Suprapubic skin (tissue), 4 donors: ENCODE data around the gene PIK3R5. TPM values are rescaled to one million over a fixed set of nuclear protein-coding genes. Genes with fewer than 3 reads are reported as not detected.

ENCODE experiments used
- DNase-seq, 2 donors: peaks; one replicate each; pipeline ENCODE4 v3.0.0-alpha.2; 2019; ENCODE audit warnings: low spot score in 2 of 2
- H3K27ac ChIP-seq: fragments of 200-600 bp; sonication (generic); one replicate; pipeline ENCODE4 v1.5.1; 2019
- H3K27me3 ChIP-seq: fragments of 200-600 bp; sonication (generic); one replicate; pipeline ENCODE4 v1.5.1; 2019
- H3K36me3 ChIP-seq: fragments of 200-600 bp; sonication (generic); one replicate; pipeline ENCODE4 v1.5.1; 2019
- H3K4me1 ChIP-seq: fragments of 200-600 bp; sonication (generic); one replicate; pipeline ENCODE4 v1.5.1; 2019
- H3K4me3 ChIP-seq: fragments of 200-600 bp; sonication (generic); one replicate; pipeline ENCODE4 v1.5.1; 2019; ENCODE audit warnings: mild to moderate bottlenecking
- H3K9me3 ChIP-seq: fragments of 200-600 bp; sonication (generic); one replicate; pipeline ENCODE4 v1.5.1; 2019
- EP300 ChIP-seq: sonication (generic); formaldehyde crosslinking; IDR thresholded peaks from one replicate; pipeline ENCODE4 v1.6.1; 2017; ENCODE audit warnings: antibody characterized with exemption
- POLR2A ChIP-seq, 2 donors: fragments of 450-650 bp; IDR thresholded peaks; one replicate each; pipeline ENCODE4 v1.6.1; 2017; ENCODE audit warnings: antibody characterized with exemption in 2 of 2, mild to moderate bottlenecking in 2 of 2, moderate library complexity in 2 of 2
- POLR2AphosphoS5 ChIP-seq, 3 donors: sonication (generic); formaldehyde crosslinking; IDR thresholded peaks; one replicate each; pipeline ENCODE4 v1.6.1; 2017; ENCODE audit warnings: antibody characterized with exemption in 3 of 3
- WGBS: methylation state at CpG from one replicate; pipeline ENCODE4 v1.1.5; 2018; 5-methylcytosine and 5-hydroxymethylcytosine counted together
- total RNA-seq, 4 donors: library from RNA; depleted of rRNA; stranded (reverse); fragments of >200 nt; gene quantifications; one replicate each; pipeline ENCODE4 v1.1.0, GENCODE V29; 2016
- TF ChIP-seq, protein P1 (sequence below), 2 donors: fragments of 200-600 bp in 1 of 2; fragments of 450-650 bp in 1 of 2; sonication (generic) in 1 of 2; IDR thresholded peaks; one replicate each; pipeline ENCODE4 v1.5.1; 2016 to 2019; ENCODE audit warnings: antibody characterized with exemption in 2 of 2, mild to moderate bottlenecking in 1 of 2, moderate library complexity in 1 of 2

Gene PIK3R5
- total RNA-seq, 4 donors from 2014 or later = 3.6 to 13.5 (median 5.0) TPM

DNA sequence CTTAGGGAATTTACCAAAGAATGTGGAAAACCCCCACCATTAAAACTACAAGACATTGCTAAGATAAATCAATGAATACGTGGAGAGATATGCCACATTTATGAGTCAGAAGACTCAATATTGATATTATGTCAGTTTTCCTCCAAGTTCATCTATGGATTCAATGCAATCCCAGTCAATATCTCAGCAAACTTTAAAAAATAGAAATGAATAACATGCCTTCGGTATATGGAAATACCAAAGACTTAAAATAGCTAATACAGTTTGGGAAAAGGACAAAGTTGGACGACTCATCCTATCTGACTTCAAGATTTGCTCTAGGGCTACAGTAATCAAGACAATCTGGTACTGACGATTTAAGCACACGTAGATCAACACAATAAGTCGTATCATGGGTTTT lies 31.2 kb downstream of the PIK3R5 start:
- Histone ChIP-seq H3K9me3 (peaks cover 7% of the 10 kb centered on the region), H3K4me3 (no peak overlapping the region), H3K27ac (no peak overlapping the region), H3K36me3 (no peaks in the 10 kb centered on the region), H3K4me1 (no peaks in the 10 kb centered on the region), H3K27me3 (peaks cover 5% of the 10 kb centered on the region)
- TF ChIP-seq EP300 = no peak
- TF ChIP-seq POLR2A (IDR thresholded peaks at IDR 0.05) = no peak
- 48% methylated on average over 6 of the region's 6 CpGs for WGBS
- DNase-seq = no peak

DNA sequence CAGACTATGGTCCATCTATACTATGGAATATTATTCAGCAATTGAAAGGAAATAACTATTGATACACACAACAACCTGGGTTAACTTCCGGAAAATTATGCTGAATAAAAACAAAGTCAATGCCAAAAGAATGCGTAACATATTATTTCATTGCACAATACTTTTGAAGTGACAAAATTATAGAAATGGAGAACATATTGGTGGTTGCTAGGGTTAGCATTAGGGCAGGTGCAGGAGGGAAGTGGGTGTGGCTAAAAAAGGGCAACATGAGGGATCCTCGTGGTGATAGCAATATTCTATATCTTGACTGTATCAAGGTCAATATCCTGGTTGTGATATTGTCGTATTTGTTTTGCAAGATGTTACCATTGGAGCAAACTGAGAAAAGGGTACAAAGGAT lies 34.9 kb downstream of the PIK3R5 start:
- WGBS = 82% methylated on average over 4 of the region's 4 CpGs
- H3K9me3 ChIP-seq = peaks cover 28% of the 10 kb centered on the region
- H3K36me3 ChIP-seq = no peaks in the 10 kb centered on the region
- no peak for DNase-seq
- peaks cover 5% of the 10 kb centered on the region for H3K27me3 ChIP-seq
- H3K27ac ChIP-seq = no peak overlapping the region
- TF ChIP-seq POLR2AphosphoS5 (IDR thresholded peaks at IDR 0.05) (no peak), EP300 (no peak), POLR2A (IDR thresholded peaks at IDR 0.05) (no peak)
- TF ChIP-seq, protein P1, sequence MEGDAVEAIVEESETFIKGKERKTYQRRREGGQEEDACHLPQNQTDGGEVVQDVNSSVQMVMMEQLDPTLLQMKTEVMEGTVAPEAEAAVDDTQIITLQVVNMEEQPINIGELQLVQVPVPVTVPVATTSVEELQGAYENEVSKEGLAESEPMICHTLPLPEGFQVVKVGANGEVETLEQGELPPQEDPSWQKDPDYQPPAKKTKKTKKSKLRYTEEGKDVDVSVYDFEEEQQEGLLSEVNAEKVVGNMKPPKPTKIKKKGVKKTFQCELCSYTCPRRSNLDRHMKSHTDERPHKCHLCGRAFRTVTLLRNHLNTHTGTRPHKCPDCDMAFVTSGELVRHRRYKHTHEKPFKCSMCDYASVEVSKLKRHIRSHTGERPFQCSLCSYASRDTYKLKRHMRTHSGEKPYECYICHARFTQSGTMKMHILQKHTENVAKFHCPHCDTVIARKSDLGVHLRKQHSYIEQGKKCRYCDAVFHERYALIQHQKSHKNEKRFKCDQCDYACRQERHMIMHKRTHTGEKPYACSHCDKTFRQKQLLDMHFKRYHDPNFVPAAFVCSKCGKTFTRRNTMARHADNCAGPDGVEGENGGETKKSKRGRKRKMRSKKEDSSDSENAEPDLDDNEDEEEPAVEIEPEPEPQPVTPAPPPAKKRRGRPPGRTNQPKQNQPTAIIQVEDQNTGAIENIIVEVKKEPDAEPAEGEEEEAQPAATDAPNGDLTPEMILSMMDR (IDR thresholded peaks at IDR 0.05) = no peak
- H3K4me1 ChIP-seq = no peaks in the 10 kb centered on the region
- no peak overlapping the region for H3K4me3 ChIP-seq

DNA sequence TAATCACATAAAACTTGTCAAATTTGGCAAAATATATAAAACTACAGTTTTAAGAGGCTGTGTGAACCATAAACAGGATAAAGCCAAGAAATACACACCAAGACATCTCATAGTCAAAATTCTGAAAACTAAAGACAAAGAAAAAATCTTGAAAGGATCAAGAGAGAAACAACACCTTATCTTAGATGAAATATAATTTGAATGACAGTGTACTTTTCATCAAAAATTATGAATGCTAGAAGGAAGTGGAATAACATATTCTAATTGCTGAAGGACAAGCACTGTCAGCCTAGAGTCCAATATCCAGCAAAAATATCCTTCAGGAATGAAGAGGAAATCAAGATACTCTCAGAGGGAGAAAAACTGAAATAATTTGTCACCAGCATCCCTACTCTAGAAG lies 37.2 kb downstream of the PIK3R5 start:
- Histone ChIP-seq H3K9me3 (peaks cover 28% of the 10 kb centered on the region), H3K36me3 (no peaks in the 10 kb centered on the region), H3K4me1 (no peaks in the 10 kb centered on the region), H3K27ac (no peak overlapping the region), H3K4me3 (no peak overlapping the region), H3K27me3 (peaks cover 5% of the 10 kb centered on the region)
- TF ChIP-seq POLR2A (IDR thresholded peaks at IDR 0.05) = no peak
- TF ChIP-seq EP300 = no peak
- TF ChIP-seq, protein P1 (IDR thresholded peaks at IDR 0.05) = no peak
- TF ChIP-seq POLR2AphosphoS5 (IDR thresholded peaks at IDR 0.05) = no peak
- no peak for DNase-seq

DNA sequence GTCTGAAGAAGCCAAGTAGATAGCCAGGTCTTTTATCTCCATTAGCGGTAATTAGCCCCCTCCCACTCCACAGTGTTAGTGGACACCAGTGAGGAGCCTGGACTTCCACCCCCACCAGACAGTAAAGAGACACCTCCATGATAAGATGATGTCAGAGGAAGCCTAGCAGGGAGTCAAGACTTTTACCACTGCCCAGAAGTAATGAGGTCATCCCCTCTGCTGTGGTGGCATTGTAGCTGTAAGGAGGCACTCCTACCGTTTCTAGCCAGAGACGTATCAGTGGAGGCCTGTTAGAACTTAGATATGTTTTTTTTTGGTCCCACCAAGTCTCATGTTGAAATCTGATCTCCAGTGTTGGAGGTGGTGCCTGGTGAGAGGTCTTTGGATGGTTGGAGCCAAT lies 38.1 kb downstream of the PIK3R5 start:
- DNase-seq = no peak
- TF ChIP-seq, protein P1 (IDR thresholded peaks at IDR 0.05) = no peak
- TF ChIP-seq POLR2A (IDR thresholded peaks at IDR 0.05) (no peak), POLR2AphosphoS5 (IDR thresholded peaks at IDR 0.05) (no peak), EP300 (no peak)
- H3K27me3 ChIP-seq = peaks cover 5% of the 10 kb centered on the region
- H3K4me1 ChIP-seq = no peaks in the 10 kb centered on the region
- no peak overlapping the region for H3K27ac ChIP-seq
- H3K36me3 ChIP-seq = no peaks in the 10 kb centered on the region
- no peak overlapping the region for H3K4me3 ChIP-seq
- H3K9me3 ChIP-seq = peaks cover 28% of the 10 kb centered on the region
- 88% methylated on average over 3 of the region's 3 CpGs for WGBS

DNA sequence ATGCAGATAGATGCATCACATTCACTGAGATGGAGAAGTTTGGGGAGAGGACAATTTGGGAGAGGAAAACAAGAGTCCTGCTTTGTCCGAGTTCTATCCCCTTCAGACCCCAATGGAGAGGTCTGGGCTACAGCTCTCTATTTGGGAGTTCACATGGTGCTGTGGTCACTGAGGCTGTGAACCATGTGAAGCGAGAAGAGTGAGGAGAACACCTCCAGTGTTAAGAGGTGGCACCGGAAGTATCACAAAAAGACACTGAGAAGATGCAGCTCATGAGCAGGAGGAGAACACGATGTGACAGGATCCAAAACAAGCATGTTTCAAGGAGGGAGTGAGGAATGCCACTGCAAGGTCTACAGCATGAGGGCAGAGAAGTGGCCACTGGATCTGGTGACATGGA lies 39.7 kb downstream of the PIK3R5 start:
- DNase-seq = no peak
- no peaks in the 10 kb centered on the region for H3K4me1 ChIP-seq
- 92% methylated on average over 4 of the region's 4 CpGs for WGBS
- H3K36me3 ChIP-seq = no peaks in the 10 kb centered on the region
- no peak overlapping the region for H3K4me3 ChIP-seq
- TF ChIP-seq, protein P1 (IDR thresholded peaks at IDR 0.05) = no peak
- TF ChIP-seq EP300 = no peak
- no peak for TF ChIP-seq POLR2AphosphoS5 (IDR thresholded peaks at IDR 0.05)
- TF ChIP-seq POLR2A (IDR thresholded peaks at IDR 0.05) = no peak
- H3K27me3 ChIP-seq = no peaks in the 10 kb centered on the region
- peaks cover 28% of the 10 kb centered on the region for H3K9me3 ChIP-seq
- H3K27ac ChIP-seq = no peak overlapping the region

DNA sequence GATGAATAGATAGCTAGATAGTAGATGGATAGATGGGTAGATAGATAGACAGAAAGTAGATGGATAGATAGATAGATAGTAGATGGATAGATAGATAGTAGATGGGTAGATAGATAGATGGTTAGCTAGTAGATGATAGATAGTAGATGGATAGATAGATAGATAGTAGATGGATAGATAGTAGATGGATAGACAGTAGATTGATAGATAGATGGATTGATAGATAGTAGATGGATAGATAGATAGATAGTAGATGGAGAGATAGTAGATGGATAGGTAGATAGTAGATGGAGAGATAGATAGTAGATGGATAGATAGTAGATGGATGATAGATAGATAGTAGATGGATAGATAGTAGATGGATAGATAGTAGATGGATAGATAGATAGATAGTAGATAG lies 40.4 kb downstream of the PIK3R5 start:
- Histone ChIP-seq H3K4me1 (no peaks in the 10 kb centered on the region), H3K9me3 (peaks cover 28% of the 10 kb centered on the region), H3K4me3 (no peak overlapping the region), H3K27ac (no peak overlapping the region), H3K27me3 (no peaks in the 10 kb centered on the region), H3K36me3 (no peaks in the 10 kb centered on the region)
- TF ChIP-seq POLR2A (IDR thresholded peaks at IDR 0.05) = no peak
- TF ChIP-seq POLR2AphosphoS5 (IDR thresholded peaks at IDR 0.05) = no peak
- TF ChIP-seq, protein P1 (IDR thresholded peaks at IDR 0.05) = no peak
- TF ChIP-seq EP300 = no peak
- no peak for DNase-seq
